22Rv1 (cell line): Measurements from ENCODE around the gene HMCES.
A peak's percentile ranks its signal among the peaks of the same experiment; 100 is the strongest.

Experiments used
- H3K27ac ChIP-seq: fragments of 450-650 bp; 2 replicates; pipeline ENCODE4 v1.5.1; 2017
- ZFX ChIP-seq: fragments of 450-650 bp; IDR thresholded peaks from 2 replicates; pipeline ENCODE4 v1.6.1; 2017; ENCODE audit warnings: antibody characterized with exemption, borderline replicate concordance
- TF ChIP-seq, protein P1 (sequence below): fragments of 450-650 bp; IDR thresholded peaks from 2 replicates; pipeline ENCODE4 v1.5.1; 2017; ENCODE audit warnings: mild to moderate bottlenecking

HMCES gene

DNA sequence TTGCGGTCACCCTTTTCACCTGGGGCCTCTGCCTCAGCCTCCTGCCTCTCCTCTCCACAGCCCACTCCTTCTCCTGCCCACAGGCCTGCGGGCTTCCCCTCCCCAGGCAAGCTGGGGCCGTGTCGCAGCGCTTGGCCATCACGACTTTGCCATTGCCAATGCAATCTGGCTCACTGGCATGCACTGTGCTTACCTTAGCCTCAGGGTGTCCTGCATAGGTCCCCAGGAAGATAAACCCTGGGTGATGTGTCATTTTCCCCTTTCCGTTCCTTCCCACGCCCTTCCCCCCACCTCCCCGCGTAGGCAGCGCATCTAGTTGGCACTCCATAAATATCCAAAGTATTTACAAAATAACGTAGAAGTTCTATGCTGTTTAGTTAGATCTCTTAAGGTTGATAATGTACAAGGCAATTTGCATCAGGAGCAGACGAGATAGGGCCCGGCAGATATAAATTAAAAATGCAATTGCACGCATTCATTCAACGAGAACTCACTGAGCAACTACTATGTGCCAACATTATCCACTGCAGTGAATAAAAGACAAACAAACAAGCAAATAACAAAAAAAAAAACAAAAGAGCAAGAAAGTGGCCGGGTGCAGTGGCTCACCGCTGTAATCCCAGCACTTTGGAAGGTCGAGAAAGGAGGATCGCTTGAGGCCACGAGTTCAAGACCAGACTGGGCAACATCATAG lies 30.2 kb upstream of the HMCES start:
- TF ChIP-seq, protein P1, sequence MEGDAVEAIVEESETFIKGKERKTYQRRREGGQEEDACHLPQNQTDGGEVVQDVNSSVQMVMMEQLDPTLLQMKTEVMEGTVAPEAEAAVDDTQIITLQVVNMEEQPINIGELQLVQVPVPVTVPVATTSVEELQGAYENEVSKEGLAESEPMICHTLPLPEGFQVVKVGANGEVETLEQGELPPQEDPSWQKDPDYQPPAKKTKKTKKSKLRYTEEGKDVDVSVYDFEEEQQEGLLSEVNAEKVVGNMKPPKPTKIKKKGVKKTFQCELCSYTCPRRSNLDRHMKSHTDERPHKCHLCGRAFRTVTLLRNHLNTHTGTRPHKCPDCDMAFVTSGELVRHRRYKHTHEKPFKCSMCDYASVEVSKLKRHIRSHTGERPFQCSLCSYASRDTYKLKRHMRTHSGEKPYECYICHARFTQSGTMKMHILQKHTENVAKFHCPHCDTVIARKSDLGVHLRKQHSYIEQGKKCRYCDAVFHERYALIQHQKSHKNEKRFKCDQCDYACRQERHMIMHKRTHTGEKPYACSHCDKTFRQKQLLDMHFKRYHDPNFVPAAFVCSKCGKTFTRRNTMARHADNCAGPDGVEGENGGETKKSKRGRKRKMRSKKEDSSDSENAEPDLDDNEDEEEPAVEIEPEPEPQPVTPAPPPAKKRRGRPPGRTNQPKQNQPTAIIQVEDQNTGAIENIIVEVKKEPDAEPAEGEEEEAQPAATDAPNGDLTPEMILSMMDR, result no peak
- no peak for TF ChIP-seq ZFX
- H3K27ac ChIP-seq, result peak overlapping the region; percentile 67

DNA sequence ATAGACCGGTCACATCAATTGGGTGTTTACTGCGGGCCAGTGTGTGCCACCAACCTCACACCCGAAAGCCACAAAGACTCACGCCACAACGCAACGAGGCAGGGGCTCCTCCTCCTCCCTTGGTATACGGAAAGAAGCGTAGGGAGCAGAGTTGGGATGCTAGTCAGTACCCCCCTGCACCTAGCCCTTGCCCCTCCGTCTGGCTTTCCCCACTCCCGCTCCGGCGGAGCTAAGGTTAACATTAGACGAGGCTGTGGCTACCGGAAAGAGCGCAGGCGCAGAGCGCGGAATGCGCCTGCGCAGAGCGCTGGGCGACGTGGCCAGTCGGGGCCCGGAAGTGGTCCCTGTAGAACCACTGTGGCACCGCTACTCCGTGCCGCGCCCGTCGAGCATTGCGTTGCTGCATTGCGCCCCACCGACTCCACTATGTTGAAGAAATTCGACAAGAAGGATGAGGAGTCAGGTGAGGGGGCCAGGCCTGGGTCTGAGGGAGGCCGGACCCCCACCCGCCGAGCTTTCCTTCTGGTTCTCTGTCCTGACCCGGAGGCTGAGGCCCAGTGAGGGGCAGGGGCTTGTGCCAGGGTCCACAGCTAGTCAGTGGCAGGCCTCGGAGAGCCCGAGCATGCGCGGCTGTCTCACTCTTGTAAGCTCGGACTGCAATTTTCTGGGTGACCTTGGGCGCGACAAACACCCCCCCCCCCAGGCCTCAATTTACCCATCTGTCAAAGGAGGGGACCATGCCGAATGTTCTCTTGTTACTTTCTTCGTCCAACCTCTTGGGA lies 29.2 kb upstream of the HMCES start, which contains the start of gene COPG1:
TSS of gene COPG1 (plus strand) at position 323 of the 782 bp plus-strand sequence. CDS start at position 427, 104 bp downstream.
- peak within 1 kb of the TSS; percentile 67 for H3K27ac ChIP-seq
- TF ChIP-seq, protein P1, result no peak
- no peak for TF ChIP-seq ZFX

- H3K27ac ChIP-seq, result no peak overlapping the region
- TF ChIP-seq ZFX, result no peak
- TF ChIP-seq, protein P1, result no peak
These were observed 25.9 kb upstream of the HMCES start for GRCh38 chr3:129252748-129253147.

DNA sequence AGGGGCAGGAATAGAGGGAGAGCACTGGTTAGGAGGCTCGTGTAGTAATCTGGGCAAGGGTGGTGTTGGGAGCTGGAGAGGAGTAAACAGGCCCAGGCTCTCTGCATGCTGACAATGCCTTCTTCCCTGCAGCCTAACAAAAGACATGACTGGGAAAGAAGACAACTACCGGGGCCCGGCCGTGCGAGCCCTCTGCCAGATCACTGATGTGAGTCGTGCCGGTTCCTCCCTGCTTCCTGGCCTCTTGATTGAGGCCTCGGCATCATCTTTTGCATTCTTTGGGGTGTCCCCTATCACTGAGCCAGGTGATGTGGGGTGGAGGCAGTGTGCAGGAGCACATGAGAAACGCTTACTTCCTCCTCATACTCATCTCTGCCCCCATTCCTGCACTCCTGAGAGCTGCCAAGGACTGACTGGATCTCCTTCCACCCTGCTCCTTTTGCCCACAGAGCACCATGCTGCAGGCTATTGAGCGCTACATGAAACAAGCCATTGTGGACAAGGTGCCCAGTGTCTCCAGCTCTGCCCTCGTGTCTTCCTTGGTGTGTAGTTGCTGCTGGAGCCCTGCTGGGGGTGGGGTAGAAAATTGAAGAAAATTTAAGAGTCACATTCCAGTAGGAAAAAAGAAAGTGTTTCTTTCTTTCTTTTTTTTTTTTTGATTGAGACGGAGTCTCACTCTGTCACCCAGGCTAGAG lies 24.0 kb upstream of the HMCES start:
- TF ChIP-seq, protein P1, result no peak
- no peak for TF ChIP-seq ZFX
- no peak overlapping the region for H3K27ac ChIP-seq

DNA sequence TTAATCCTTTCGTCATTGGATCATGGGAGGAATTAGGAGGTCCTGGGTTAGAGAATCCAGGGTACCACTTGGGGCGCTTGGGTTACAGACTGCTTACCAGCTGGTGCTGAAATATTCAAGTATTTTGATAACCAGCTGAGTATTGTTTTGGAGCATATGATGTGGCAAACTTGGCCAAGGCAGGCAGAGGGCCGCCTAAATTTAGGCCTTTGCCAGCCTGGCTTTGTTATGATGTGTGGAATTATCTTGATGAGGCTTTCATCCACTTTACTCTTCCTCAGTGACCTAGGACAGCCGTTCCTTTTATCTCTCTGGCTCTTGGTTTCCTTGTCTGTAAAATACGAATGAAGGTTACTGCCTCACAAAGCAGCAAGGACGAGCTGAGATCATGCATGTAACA lies 22.4 kb upstream of the HMCES start:
- TF ChIP-seq ZFX, result no peak
- TF ChIP-seq, protein P1, result no peak
- H3K27ac ChIP-seq, result no peak overlapping the region

DNA sequence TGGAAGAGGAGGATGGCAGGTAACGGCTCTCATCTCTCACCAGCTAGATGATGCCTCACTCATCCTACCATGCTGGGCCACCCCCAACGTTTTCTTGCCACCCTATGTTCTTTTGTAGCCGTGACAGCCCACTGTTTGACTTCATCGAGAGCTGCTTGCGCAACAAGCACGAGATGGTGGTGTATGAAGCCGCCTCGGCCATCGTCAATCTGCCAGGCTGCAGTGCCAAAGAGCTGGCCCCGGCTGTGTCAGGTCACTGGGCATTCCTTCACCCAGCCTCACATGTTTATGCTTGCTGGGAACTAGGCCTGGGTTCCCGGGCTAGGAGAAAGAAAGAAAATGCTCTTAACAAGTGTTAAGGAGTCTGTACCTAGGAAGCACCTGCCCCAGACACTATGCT lies 21.1 kb upstream of the HMCES start:
- H3K27ac ChIP-seq, result no peak overlapping the region
- no peak for TF ChIP-seq ZFX
- TF ChIP-seq, protein P1, result no peak
